ENCODE results near the gene TRAPPC4. TPM values are rescaled to one million over a fixed set of nuclear protein-coding genes. Genes with fewer than 3 reads are reported as not detected.
A peak's percentile ranks its signal among the peaks of the same experiment; 100 is the strongest.
"Not testable (repeated sequence)": the region's sequence is repeated elsewhere in the genome, so short reads cannot be mapped to it uniquely, and the experiment has no call there.

TRAPPC4 gene, protein sequence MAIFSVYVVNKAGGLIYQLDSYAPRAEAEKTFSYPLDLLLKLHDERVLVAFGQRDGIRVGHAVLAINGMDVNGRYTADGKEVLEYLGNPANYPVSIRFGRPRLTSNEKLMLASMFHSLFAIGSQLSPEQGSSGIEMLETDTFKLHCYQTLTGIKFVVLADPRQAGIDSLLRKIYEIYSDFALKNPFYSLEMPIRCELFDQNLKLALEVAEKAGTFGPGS
- total RNA-seq = 42.4 and 53.9 TPM in 2 replicates
- polyA plus RNA-seq (2012) = 74.7 TPM

- peak; percentile 98 for DNase-seq (ENCODE audit: low read depth)
Measured at GRCh38 chr11:119018074-119018938, at the start of gene TRAPPC4, which contains the start of gene RPS25. Gene TRAPPC4 (plus strand): TSS chr11:119018766. CDS start chr11:119018796, 30 bp downstream. Gene RPS25 (minus strand): TSS chr11:119018343. CDS start chr11:119018284, 59 bp downstream.

DNA sequence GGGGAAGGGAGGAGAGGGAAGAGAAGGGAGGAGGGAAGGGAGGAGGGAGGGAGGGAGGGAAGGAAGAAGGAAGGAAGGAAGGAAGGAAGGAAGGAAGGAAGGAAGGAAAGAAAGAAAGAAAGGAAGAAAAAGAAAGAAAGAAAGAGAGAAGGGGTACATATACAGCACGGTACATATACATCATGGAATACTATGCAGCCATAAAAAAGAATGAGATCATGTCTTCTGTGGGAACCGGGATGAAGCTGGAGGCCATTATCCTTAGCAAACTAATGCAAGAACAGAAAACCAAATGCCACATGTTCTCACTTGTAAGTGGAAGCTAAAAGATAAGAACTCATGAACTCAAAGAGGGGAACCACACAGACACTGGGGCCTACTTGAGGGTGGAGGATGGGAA lies 49.1 kb upstream of the TRAPPC4 start:
- DNase-seq (ENCODE audit: low read depth) = not testable (repeated sequence)

DNA sequence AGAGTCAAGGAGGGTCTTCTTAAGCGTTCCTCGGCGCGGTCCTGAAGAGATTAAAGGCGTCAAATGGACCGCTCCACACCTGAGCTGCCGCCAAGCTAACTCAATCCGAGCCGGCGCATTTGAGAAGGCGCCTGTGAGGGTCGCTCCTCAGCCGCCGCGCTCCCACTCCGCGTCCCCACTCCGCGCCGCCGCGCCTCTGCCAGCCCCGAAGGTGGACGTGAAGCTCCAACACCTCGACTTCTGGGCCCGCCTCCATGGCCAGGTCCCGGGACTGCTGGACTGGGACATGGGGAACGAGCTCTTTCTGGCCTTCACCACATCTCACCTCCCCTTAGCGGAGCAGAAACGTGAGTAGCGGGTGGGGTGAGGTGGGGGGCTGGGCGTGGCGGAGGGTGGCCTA lies 46.9 kb upstream of the TRAPPC4 start, which contains the start of gene FOXR1:
FOXR1 (plus strand) TSS at position 116 of the 400 bp plus-strand sequence; CDS start at position 287, 171 bp downstream.
- DNase-seq (ENCODE audit: low read depth) = no peak

DNA sequence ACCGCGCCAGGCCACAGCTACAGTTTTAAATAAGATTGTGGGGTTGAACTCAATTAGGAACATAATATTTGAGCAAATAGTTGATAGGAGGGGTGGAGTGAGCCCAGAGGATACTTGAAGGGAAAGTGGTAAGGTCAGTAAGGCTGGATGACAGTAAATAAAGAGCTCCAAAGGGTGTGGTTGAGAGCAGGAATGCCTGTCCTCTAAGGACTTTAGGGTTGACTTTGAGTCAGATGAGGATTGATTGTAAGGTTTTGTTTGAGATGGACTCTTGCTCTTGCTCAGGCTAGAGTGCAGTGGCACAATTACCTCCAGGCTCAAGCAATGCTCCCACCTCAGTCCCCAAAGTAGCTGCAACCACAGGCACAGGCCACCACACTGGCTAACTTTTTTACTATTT lies 44.6 kb upstream of the TRAPPC4 start:
- DNase-seq (ENCODE audit: low read depth) = no peak

- DNase-seq (ENCODE audit: low read depth) = peak; percentile 44
Measured at GRCh38 chr11:118975771-118976709, 42.5 kb upstream of the TRAPPC4 start.

- no peak for DNase-seq (ENCODE audit: low read depth)
Measured at GRCh38 chr11:118979434-118979833, 39.1 kb upstream of the TRAPPC4 start.

DNA sequence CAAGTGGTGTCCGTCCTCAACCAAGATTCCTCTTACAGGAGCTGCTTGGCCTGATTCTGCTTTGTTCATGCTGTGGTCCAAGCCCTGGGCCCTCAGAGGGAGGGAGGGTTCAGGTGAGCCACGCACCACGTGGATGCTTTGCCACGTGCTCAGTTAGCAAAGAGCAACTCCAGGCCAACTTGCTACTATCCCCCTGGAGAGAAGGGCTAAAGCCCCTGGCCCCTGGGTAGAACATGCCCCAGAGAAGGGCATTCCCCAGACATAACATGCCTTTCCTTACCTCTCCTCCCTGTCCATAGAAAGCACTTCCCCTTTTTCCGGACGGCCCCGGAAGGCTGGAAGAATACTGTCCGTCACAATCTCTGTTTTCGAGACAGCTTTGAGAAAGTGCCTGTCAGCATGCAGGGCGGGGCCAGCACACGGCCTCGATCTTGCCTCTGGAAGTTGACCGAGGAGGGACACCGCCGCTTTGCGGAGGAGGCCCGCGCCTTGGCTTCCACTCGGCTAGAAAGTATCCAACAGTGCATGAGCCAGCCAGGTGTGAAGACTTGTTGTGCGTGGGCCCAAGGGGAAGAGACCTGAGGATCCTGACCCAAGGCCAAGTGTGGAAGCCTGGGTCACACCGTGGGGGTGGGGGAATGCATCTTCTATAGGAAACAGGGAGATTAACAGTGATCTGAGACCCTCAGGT lies 38.2 kb upstream of the TRAPPC4 start:
- no peak for DNase-seq (ENCODE audit: low read depth)

DNA sequence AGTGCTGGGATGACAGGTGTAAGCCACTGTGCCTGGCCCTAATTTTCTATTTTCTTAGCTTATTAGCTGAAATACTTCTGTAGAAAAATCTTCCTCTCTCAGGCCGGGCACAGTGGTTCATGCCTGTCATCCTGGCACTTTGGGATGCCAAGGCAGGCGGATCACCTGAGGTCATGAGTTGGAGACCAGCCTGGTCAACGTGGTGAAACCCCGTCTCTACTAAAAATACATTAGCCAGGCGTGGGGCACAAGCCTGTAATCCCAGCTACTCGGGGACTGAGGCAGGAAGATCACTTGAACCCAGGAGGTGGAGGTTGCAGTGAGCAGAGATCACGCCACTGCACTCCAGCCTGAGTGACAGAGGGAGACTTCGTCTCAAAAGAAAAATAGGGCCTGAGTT lies 34.2 kb upstream of the TRAPPC4 start:
- not testable (repeated sequence) for DNase-seq (ENCODE audit: low read depth)

- no peak for DNase-seq (ENCODE audit: low read depth)
Measured at GRCh38 chr11:118984825-118985224, 33.7 kb upstream of the TRAPPC4 start.

DNA sequence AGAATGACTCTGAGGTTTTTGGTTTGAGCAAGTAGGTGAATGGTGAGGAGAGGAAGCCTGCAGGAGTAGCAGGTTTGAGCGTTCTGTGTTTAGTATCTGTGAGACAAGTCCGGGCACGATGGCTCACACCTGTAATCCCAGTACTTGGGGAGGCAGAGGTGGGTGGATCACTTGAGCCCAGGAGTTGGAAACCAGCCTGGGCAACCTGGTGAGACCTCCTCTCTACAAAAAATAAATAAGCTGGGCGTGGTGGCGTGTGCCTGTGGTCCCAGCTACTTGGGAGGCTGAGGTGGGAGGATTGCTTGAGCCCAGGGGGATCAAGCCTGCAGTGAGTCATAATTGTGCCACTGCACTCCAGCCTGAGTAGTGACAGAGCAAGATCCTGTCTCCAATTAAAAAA lies 30.3 kb upstream of the TRAPPC4 start:
- DNase-seq (ENCODE audit: low read depth) = no peak

- DNase-seq (ENCODE audit: low read depth) = not testable (repeated sequence)
Measured at GRCh38 chr11:118991486-118992038, 27.0 kb upstream of the TRAPPC4 start.

DNA sequence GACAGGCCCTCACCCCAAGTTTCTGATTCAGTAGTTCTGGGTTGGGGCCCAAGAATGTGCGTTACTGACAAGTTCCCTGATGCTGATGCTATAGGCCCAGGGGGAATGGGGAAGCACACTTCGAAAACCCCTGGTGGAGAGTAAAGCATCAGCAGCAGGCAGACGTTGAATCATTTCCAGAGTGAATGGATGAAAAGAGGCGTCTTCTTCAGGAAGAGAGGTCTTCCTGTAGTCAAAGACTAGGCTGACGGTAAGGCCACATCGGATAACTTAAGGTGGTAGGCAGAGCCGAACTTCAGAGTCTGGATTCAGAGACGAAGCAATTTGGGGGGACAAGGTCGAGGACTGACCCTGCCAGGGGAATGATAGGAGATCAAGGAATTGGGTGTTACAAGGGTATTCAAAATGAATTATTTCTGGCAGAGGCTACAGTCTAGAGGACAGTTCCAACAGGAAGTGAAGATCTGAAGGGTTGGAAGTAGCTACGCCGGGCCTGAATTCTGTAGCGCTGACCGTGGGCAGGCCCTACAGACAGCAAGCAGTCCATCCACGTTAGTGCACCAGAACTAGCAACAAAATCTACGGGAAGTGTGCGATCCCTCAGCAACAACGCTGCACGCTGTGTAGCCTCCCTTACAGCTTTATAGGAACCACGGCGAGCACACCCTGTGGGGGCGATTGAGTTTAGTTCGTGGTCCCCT lies 21.5 kb upstream of the TRAPPC4 start:
- no peak for DNase-seq (ENCODE audit: low read depth)

GRCh38 chr11:118997627-118998387 lies 20.8 kb upstream of the TRAPPC4 start, which contains the start of gene CENATAC:
Gene CENATAC (plus strand): TSS chr11:118998138. CDS start chr11:118998198, 60 bp downstream.
- peak; percentile 93 for DNase-seq (ENCODE audit: low read depth)

GRCh38 chr11:118998388-118998717 lies 20.2 kb upstream of the TRAPPC4 start:
- no peak for DNase-seq (ENCODE audit: low read depth)

DNA sequence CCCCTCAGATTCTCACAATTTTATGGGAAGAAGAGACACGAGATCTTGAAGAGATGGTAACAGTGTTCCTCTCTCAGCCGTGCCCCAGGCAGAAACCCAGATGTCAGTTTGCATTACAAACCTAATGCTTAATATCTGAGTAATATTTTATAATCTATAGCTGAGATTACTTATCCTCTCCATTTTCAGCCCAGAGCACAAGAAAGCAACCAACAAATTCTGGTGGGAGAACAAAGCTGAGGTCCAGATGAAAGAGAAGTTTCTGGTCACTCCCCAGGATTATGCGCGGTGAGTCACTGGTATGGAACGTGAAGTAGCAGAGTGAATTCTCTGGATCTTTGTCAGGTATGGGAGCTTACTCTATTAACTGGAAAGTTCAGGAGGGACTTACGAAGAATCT lies 19.7 kb upstream of the TRAPPC4 start:
- no peak for DNase-seq (ENCODE audit: low read depth)

- no peak for DNase-seq (ENCODE audit: low read depth)
Measured at GRCh38 chr11:119000906-119001305, 17.7 kb upstream of the TRAPPC4 start.

GRCh38 chr11:119006656-119007055 lies 11.9 kb upstream of the TRAPPC4 start:
- DNase-seq (ENCODE audit: low read depth) = no peak

GRCh38 chr11:119011476-119012053 lies 7.0 kb upstream of the TRAPPC4 start:
- DNase-seq (ENCODE audit: low read depth) = no peak

Data from myocyte (in vitro differentiated cells).